Measurements from ENCODE around the gene UCK2.

DNA sequence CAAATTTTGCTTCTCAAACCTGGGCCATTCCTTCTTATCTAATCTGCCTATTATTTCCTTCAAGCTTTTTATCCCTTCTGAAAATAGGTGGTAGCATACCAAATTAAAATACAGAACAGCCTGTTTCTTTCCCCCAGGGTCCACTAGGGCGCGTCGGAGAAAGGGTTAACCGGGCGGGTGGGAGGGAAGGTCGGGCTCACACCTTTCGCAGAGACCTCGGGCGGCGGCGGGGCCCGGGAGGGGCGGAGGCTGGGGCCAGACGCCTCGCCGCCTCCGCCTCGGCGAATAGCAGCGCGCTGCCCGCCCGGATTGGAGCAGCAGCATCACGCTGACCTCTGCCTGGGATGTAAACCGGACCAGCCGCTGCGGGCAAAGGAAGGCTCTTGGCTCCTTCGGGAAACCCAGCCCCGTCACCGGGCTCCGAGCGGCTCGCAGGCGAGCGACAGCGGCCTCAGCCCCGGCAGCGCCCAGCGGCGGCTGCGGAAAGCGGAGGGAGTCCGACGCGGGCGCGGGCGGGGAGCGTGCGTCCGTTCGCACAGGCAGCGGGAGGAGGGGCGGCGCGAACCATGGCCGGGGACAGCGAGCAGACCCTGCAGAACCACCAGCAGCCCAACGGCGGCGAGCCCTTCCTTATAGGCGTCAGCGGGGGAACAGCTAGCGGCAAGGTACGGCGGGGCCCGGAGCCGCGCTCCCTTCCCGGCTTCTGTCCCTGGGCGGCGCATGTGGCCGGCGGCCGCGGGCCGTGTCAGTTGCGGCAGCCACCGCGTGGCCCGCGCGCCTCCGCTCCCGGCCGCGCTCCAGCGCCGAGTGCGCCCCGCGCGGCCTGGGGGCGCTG lies at the start of gene UCK2:
- TF ChIP-seq CTCF (IDR thresholded peaks at IDR 0.05) (peak in 2 of 4 experiments; percentile 15 to 16), POLR2A (IDR thresholded peaks at IDR 0.05) (peak; percentile 49 to 68), POLR2AphosphoS5 (IDR thresholded peaks at IDR 0.05) (peak; percentile 73)
